MM.1S (cell line): ENCODE measurements around the gene CHURC1.

Source experiments
- CTCF ChIP-seq: fragments of 300-600 bp; sonication (generic); IDR thresholded peaks from 2 replicates; pipeline ENCODE4 v1.5.1; 2016; ENCODE audit warnings: antibody characterized with exemption, low read length, mixed read lengths
- EZH2 ChIP-seq: fragments of 300-600 bp; sonication (generic); optimal IDR thresholded peaks from 2 replicates; pipeline ENCODE3; 2017; ENCODE audit warnings: low read depth, mild to moderate bottlenecking, antibody characterized with exemption, low read length, mixed read lengths
- EZH2phosphoT487 ChIP-seq: fragments of 300-600 bp; sonication (generic); IDR thresholded peaks from 2 replicates; pipeline ENCODE4 v1.6.1; 2018; ENCODE audit warnings: antibody characterized with exemption, low read length

DNA sequence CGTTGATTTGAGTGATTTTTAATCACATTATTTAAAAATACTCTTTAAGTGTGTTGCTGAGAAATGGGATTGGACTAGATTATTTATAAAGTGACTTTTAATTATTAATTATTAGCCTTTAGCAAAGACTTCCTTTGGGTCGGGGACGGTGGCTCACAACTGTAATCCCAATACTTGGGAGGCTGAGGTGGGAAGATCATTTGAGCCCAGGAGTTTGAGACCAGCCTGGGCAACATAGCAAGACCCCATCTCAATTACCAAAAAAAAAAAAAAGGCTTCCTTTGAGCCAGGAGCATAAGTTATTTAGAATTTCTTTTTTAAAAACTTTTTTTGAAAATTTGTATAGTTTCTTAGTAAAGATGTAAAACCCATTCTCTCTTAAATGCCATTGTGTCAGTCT is 8.8 kb downstream of the CHURC1 start:
- TF ChIP-seq EZH2 (no peak), CTCF (no peak), EZH2phosphoT487 (no peak)
